Activated T-cell treated with anti-CD3 and anti-CD28 coated beads, Interleukin-2, amount 50 U/mL, for 4 hours (primary cell): ENCODE results near the gene HELZ. TPM values are rescaled to one million over a fixed set of nuclear protein-coding genes. Genes with fewer than 3 reads are reported as not detected.
A peak's percentile ranks its signal among the peaks of the same experiment; 100 is the strongest.

Experiments
- ATAC-seq, 2 donors: fragments of 200-7000 bp; cut with Tn5 transposase; one replicate each; pipeline ENCODE4 v1.10.0; 2021
- DNase-seq: peaks from one replicate; pipeline ENCODE4 v3.0.0-alpha.2; 2020
- H3K27me3 Mint-ChIP-seq: one replicate; pipeline ENCODE4 v1.8.0; 2021; ENCODE audit warnings: low read depth, mixed read lengths
- H3K36me3 Mint-ChIP-seq: one replicate; pipeline ENCODE4 v1.8.0; 2022; ENCODE audit warnings: mixed read lengths; ENCODE audit not compliant: insufficient read depth
- H3K4me1 Mint-ChIP-seq: one replicate; pipeline ENCODE4 v1.8.0; 2021; ENCODE audit warnings: low read depth, mixed read lengths
- H3K4me3 Mint-ChIP-seq: one replicate; pipeline ENCODE4 v1.8.0; 2021; ENCODE audit warnings: mild to moderate bottlenecking, moderate library complexity, mixed read lengths
- H3K9me3 Mint-ChIP-seq: one replicate; pipeline ENCODE4 v1.8.0; 2021; ENCODE audit warnings: mixed read lengths
- total RNA-seq, 3 donors: library from RNA; stranded (reverse); gene quantifications; one replicate each; pipeline ENCODE4 v1.2.1, GENCODE V29; 2021

The HELZ gene
- total RNA-seq, 3 donors from 2014 or later, result 41.1 to 47.2 (median 46.6) TPM

DNA sequence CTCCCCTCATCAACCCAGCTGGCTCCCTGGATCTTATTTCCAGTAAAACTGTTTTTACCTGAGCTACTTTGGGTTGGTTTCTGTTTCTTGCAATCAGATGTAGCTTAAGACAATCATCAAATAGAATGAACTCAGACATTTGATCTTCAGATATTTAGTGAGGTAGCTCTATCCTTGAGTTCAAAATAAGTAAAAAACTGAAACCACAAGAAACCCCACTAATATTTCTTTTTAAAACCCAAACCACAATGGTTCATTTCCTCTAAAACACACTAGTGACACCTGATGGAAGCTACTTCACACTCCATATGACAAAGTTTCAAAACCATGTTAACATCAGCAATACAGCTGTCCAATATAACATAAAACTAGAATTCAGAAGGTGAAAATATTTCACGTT, 162.9 kb downstream of the HELZ start:
- Mint-ChIP-seq H3K27me3 (no peaks in the 10 kb centered on the region), H3K4me3 (no peak overlapping the region), H3K4me1 (peaks cover 21% of the 10 kb centered on the region), H3K36me3 (peaks cover 15% of the 10 kb centered on the region), H3K9me3 (no peaks in the 10 kb centered on the region)
- DNase-seq (no peak), ATAC-seq (peak; percentile 60 to 67)

DNA sequence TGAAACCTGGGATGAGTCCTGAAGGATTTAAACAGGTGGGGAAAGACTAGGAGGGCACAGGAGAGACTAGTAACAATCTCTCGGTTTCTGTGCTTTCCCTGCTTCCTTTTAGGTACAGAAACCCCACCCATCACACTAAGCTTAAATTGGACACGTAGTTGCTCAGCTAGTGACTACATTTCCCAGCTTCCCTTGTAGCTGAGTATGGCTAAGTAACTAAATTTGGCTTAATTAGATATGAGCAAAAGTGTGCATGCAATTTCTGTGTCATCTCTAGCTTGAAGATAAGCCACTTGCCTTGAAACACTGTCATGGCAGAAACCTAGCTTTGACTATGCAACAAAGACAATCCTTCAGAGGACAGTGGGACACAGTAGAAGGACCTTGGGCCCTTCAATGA, 164.2 kb downstream of the HELZ start:
- Mint-ChIP-seq H3K4me3 (no peak overlapping the region), H3K9me3 (no peaks in the 10 kb centered on the region), H3K27me3 (no peaks in the 10 kb centered on the region), H3K36me3 (peaks cover 14% of the 10 kb centered on the region), H3K4me1 (peaks cover 21% of the 10 kb centered on the region)
- DNase-seq (no peak), ATAC-seq (peak; percentile 18 to 34)

DNA sequence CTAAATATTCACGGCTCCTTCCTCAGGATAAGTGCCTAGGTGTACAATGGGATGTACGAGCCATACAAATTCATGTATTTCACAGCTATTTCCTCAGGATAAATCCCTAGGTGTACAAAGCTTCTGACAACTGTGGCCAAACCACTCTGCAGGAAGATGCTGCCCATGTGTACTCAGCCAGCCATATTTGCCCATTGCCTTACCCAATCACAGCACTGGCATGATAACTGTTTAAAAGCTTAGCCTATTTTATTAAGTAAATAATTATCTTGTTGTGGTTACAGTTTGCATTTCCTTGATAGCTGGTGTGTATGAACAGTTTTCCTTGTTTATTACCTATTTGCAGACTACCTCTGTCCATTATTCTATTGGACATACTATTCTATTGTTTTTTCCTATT, 165.5 kb downstream of the HELZ start:
- no peaks in the 10 kb centered on the region for H3K27me3 Mint-ChIP-seq
- DNase-seq (no peak), ATAC-seq (no peak)
- no peak overlapping the region for H3K4me3 Mint-ChIP-seq
- H3K4me1 Mint-ChIP-seq, result peaks cover 21% of the 10 kb centered on the region
- H3K36me3 Mint-ChIP-seq, result peaks cover 13% of the 10 kb centered on the region
- H3K9me3 Mint-ChIP-seq, result no peaks in the 10 kb centered on the region

DNA sequence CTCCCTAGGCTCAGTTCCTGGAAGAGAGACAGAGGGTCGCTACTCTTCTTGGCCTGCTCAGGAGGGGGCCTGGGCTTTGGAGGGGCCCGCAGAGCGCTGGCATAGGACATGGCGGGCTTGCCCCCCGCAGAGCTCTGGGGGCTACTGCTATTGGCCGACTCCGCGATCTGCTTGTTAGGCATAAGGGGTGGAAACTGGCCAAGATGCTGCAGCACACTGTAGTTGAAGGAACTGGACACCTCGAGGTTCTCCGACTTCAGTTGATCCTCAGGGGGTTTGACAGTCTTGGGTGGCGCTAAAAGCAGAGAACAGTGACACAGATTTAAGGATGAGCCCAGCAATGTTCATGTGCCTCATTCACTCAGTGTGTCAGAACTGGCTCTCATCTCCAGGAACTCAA, 166.7 kb downstream of the HELZ start:
- no peak for ATAC-seq
- DNase-seq, result no peak
- no peak overlapping the region for H3K4me3 Mint-ChIP-seq
- H3K36me3 Mint-ChIP-seq, result peaks cover 20% of the 10 kb centered on the region
- H3K4me1 Mint-ChIP-seq, result peaks cover 17% of the 10 kb centered on the region
- H3K9me3 Mint-ChIP-seq, result no peaks in the 10 kb centered on the region
- H3K27me3 Mint-ChIP-seq, result no peaks in the 10 kb centered on the region

DNA sequence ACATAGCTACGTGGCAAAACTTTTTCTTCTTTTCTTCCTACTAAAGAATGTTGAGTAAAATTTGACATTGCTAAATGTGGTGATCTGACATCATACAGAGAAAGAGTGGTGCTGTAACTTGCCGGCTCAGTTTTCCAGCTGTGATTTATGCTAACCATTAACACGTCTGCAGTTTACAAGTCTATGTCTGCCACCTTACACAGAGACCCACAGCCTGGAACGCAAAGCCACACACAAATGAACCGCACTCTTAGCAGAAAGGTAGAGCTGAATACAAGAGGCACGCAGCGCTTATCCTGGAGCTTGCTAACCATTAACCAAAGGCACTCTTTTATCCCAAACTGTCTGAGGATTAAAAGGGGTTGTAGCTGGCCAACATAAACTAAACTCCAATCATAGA, 168.7 kb downstream of the HELZ start:
- peaks cover 29% of the 10 kb centered on the region for H3K36me3 Mint-ChIP-seq
- no peak for ATAC-seq

DNA sequence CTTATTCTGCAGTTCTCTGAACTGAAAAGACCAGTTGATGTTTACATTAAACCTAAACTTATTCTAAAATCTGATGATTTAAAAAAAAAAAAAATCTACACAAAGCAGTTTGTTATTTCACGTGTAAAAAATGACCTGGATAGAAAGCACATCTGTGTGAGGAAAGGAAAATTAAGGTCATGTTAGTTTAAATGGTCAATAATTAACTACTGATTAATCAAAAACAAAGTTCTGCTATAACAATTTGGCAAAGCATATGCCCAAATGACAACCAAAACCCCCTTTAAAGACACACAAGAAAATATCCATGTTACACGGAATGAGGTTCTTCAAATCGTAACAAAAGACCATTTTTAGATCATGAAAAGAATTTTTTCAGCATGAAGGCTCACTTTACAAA, 170.2 kb downstream of the HELZ start:
- Mint-ChIP-seq H3K36me3 (peaks cover 34% of the 10 kb centered on the region), H3K4me3 (no peak overlapping the region), H3K4me1 (no peaks in the 10 kb centered on the region), H3K9me3 (no peaks in the 10 kb centered on the region), H3K27me3 (no peaks in the 10 kb centered on the region)
- ATAC-seq, result no peak
- no peak for DNase-seq

More for the DNA sequence above, 168.7 kb downstream of the HELZ start:
- H3K27me3 Mint-ChIP-seq, result no peaks in the 10 kb centered on the region
- no peak for DNase-seq
- H3K4me1 Mint-ChIP-seq, result peaks cover 7% of the 10 kb centered on the region
- H3K9me3 Mint-ChIP-seq, result no peaks in the 10 kb centered on the region
- H3K4me3 Mint-ChIP-seq, result no peak overlapping the region

DNA sequence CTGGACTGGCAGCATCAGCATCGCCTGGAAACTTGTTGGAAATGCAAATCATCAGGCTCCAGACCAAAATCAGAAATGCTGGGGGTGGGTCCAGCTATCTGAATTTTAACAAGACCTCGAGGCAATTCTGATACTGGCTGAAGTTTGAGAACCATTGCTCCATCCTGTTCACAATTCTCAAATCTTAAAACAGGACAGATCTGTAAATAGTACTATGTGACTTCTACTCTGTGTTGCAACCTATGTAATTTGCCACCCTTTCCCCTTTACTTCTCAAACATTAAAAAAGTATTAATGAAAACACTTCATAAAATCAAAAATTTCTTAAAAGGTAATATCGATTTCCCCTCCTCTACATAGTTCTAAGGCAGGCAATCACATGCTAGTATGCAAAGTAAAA, 172.1 kb downstream of the HELZ start:
- Mint-ChIP-seq H3K36me3 (peaks cover 33% of the 10 kb centered on the region), H3K27me3 (no peaks in the 10 kb centered on the region), H3K4me1 (no peaks in the 10 kb centered on the region), H3K9me3 (no peaks in the 10 kb centered on the region), H3K4me3 (no peak overlapping the region)
- ATAC-seq (no peak), DNase-seq (no peak)

DNA sequence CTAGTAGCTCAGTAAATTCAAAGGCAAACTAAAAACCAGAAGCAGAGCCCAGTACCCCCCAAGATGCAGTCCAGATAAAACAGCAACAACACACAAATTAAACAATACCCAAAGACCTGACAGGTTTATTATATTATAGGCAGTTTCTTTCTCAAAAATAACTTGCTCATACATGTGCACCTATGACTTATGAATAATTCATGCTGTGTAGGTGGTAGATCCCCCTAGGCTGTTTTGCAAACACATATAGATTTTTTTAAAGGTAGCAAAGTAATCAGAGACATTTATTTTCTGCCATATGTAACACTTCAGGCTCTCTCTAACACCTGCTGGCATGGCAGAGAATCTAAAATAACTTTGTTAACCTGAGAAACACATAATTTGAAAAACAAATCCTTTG, 173.4 kb downstream of the HELZ start:
- Mint-ChIP-seq H3K4me3 (no peak overlapping the region), H3K36me3 (peaks cover 31% of the 10 kb centered on the region), H3K4me1 (no peaks in the 10 kb centered on the region), H3K9me3 (no peaks in the 10 kb centered on the region), H3K27me3 (no peaks in the 10 kb centered on the region)
- no peak for ATAC-seq
- DNase-seq, result no peak

DNA sequence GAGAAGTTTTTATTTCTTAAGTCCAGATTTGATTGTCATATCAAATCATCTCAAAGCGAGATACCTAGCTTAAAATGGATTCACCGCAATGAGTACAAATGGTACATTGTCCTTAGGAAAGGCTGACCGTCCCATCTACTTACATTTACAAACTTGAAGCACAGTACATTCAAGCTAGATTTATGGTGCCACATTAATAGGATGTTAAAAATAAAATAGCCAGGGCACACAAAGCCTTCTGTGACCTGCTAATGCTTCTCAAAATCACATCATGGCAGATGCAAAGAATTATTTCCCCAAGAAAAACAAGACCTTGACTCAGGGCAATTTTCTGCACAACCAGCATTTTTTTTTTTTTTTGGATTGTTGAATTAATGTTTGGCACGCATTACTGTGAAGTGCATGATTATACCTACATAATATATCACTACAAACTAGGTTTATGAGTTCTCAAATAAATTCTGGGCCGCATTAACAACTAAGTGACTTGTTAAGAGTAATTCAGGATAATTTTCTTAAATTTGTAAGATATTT, 175.3 kb downstream of the HELZ start:
- no peak overlapping the region for H3K4me3 Mint-ChIP-seq
- peaks cover 29% of the 10 kb centered on the region for H3K36me3 Mint-ChIP-seq
- no peaks in the 10 kb centered on the region for H3K4me1 Mint-ChIP-seq
- DNase-seq (no peak), ATAC-seq (no peak)
- H3K27me3 Mint-ChIP-seq, result no peaks in the 10 kb centered on the region
- H3K9me3 Mint-ChIP-seq, result no peaks in the 10 kb centered on the region

DNA sequence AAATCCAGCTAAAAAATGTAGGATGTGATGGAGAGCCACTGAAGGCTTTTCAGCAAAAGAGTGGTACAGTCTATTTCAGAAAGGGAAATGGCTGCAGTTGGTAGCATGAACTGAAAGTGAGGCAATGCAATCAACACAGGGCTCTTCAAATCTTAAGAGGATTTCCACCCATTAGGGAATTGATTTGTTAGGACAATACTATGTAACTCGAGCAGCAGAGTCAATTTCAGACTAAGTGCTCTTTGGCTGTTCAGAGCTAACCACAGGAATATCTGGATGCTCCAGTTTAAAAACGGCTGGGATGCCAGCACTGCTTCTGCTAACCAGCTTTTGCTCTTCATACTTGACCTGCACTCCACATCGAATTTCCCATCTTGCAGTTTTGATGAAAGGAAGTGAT, 176.0 kb downstream of the HELZ start:
- DNase-seq, result no peak

DNA sequence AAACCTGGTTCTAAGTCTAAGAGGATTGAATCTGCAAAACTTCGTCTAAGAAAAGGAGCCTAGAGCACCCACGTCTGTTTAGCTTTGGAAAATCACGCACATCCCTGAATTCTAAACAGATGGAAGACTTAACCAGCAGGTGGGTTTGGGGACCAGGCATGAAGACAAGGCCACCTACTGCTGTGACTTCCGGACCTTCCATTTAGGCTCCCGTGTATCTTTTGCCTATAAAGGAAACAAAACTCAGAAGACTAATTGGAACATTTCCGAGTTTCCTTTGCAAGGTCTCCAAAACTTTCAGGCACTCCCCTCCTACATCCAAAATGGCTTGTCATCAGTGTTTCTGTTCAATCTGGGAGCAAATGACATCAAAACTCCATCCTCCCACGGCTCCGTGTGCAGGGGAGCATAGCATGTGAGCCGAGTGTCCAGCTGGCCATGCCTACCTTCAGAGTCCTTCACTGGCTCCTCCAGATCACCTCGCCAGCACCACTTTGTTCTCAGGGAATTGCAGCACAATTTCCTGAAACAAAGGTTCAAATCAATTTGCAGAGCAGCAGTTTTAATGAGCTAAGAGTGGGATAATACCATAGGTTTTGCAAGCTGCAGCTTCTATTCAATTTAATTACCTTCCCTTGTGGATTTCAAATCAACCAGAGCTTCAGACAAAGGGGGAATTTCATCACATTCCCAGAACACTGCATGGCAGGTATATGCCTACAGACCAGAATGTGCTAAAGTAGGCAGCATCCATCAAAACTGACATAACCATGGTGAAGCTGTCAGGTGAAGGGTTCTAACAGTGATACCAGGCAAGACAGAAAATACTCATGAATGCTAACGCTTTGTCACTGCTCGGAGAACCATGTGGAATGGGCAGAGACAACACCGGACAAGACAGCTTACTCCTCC, 177.2 kb downstream of the HELZ start:
- Mint-ChIP-seq H3K36me3 (peaks cover 24% of the 10 kb centered on the region), H3K4me1 (no peaks in the 10 kb centered on the region), H3K4me3 (no peak overlapping the region), H3K27me3 (no peaks in the 10 kb centered on the region), H3K9me3 (no peaks in the 10 kb centered on the region)
- DNase-seq, result no peak
- no peak for ATAC-seq

More for the DNA sequence above, 176.0 kb downstream of the HELZ start:
- ATAC-seq, result no peak
- Mint-ChIP-seq H3K4me1 (no peaks in the 10 kb centered on the region), H3K27me3 (no peaks in the 10 kb centered on the region), H3K9me3 (no peaks in the 10 kb centered on the region), H3K4me3 (no peak overlapping the region), H3K36me3 (peaks cover 29% of the 10 kb centered on the region)

DNA sequence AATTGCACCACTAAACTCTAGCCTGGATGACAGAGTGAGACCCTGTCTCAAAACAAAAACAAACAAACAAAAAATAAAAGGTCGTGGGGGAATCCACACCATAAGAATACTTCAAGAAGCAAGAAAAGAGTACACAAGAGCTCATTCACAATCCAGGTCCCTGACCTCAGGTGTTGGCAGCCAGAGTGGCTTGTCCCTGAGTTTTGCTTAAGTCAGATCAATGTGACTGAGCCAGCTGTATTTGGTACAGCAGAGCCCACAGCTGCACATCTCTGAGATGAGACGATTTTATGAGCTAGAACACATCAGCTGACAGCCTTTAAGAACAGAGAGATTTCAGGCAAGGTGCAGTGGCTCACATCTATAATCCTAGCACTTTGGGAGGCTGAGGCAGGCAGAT, 178.3 kb downstream of the HELZ start:
- Mint-ChIP-seq H3K36me3 (peaks cover 20% of the 10 kb centered on the region), H3K9me3 (no peaks in the 10 kb centered on the region), H3K4me1 (no peaks in the 10 kb centered on the region), H3K4me3 (no peak overlapping the region), H3K27me3 (no peaks in the 10 kb centered on the region)
- ATAC-seq (no peak), DNase-seq (no peak)

DNA sequence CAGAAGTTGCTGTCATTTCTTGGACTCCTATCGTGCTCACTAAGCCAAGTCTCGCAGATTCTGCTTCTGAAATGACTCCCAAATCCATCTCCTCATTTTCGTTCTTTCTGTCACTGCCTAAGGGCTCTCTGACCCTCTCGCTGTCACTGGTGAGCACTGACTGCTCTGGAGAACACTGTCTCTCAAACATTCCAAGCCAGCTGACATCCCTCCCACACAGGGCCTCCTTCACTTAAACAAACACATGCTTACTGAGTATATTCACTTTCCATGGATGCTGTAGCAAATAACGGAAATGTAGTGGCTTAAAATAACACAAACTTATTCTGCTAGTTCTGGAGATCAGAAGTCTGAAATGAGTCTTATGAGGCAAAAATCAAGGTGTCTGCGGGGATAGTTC, 181.9 kb downstream of the HELZ start:
- DNase-seq (no peak), ATAC-seq (no peak)
- H3K36me3 Mint-ChIP-seq, result peaks cover 15% of the 10 kb centered on the region
- no peaks in the 10 kb centered on the region for H3K27me3 Mint-ChIP-seq
- no peaks in the 10 kb centered on the region for H3K9me3 Mint-ChIP-seq
- no peaks in the 10 kb centered on the region for H3K4me1 Mint-ChIP-seq
- H3K4me3 Mint-ChIP-seq, result no peak overlapping the region

DNA sequence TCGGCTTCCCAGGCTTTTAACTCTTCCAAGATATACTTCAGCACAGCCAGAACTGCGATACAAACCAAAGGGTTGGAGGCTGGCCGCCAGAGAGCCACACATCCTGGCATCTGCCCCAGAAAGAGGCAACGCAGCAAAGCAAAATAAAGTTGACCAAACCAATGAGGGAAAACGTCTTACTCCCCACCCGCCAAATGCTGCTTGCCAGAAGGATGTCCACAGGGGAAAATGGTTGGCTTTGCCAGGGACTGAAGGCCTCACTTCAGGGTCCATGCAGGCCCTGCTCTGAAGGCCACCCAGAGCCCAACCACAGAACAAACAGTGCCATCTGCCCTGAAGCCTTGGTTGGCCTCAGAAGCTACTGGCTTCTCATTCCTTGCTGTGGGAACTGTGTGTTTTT, 185.6 kb downstream of the HELZ start:
- peaks cover 9% of the 10 kb centered on the region for H3K36me3 Mint-ChIP-seq
- no peaks in the 10 kb centered on the region for H3K9me3 Mint-ChIP-seq
- no peaks in the 10 kb centered on the region for H3K4me1 Mint-ChIP-seq
- H3K4me3 Mint-ChIP-seq, result no peak overlapping the region
- H3K27me3 Mint-ChIP-seq, result no peaks in the 10 kb centered on the region
- no peak for ATAC-seq
- DNase-seq, result no peak

DNA sequence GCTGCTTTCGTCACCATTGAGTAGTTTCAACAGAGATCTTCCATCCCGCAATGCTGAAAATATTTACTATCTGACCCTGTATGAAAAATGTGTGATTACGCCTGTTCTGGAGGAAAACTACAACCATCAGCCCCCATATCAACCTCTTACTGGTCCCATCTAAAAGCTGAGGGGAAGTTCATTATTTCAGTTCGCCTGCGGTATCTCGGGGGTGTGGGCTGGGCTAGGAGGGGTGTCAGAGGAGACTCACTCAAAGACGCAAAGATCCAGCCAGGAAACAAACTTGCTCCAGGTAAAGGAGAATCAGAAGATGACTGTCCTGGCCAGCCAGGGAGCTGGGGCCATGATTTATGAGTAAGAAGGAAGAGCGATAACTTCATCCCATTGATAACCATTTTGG, 187.0 kb downstream of the HELZ start:
- Mint-ChIP-seq H3K4me1 (no peaks in the 10 kb centered on the region), H3K9me3 (no peaks in the 10 kb centered on the region), H3K4me3 (no peak overlapping the region), H3K27me3 (no peaks in the 10 kb centered on the region), H3K36me3 (peaks cover 4% of the 10 kb centered on the region)
- ATAC-seq (no peak), DNase-seq (no peak)
